ENCODE data around the gene CANT1. TPM values are rescaled to one million over a fixed set of nuclear protein-coding genes. Genes with fewer than 3 reads are reported as not detected.

CANT1 gene
- total RNA-seq, 3 donors from 2014 or later = 26.1 to 48.1 (median 41.0) TPM

DNA sequence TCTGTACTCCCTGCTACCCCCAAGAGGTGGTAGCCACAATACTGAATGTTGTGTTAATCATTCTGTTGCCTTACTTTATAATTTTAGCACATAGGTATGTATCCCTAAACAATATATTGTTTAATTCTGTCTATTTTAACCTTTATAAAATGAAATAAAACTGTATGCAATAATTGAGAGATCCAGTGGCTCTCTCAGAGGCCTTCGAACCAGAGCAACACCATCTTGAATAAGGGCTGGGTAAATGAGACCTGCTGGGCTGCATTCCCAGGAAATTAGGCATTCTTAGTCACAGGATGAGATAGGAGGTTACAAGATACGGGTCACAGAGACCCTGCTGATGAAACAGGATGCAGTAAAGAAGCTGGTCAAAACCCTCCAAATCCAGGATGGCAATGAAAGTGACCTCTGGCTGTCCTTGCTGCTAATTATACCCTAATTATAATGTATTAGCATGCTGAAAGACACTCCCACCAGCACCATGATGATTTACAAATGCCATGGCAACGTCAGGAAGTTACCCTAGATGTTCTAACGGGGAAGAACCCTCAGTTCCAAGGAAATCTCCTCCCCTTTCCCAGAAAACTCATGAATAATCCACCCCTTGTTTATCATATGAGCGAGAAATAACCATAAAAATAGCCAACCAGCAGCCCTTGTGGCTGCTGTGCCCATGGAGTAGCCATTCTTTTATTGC lies 2.0 kb upstream of the CANT1 start:
- no peak for DNase-seq (ENCODE audit: low spot score in 2 of 2)

DNA sequence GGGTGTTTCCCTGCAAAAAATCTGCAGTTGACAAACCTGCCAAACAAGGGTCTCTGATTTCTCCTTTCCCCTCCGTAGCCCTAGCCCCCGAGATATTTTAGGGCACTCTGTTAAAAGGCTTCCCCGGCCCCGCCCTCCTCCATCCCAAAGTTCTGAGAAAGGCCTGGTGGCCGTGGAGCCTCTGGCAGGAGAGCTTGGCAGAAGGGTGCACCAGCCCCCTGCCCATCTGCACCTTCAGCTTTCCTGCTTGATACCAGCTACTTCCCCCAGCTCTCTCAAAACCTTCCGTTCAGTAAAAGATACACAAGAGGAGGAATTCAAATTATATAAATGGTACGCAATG lies 711 bp upstream of the CANT1 start:
- intact Hi-C loops (cut with DNase I; ENCODE audit: low total_unique reads) = no loop called here
- Histone ChIP-seq H3K4me3 (peak overlapping the region; percentile 70 to 100 (median 97)), H3K36me3 (no peaks in the 10 kb centered on the region)

More for the DNA sequence above, 2.0 kb upstream of the CANT1 start:
- no peaks in the 10 kb centered on the region for H3K36me3 ChIP-seq
- H3K27ac ChIP-seq = no peak overlapping the region
- no peak overlapping the region for H3K4me3 ChIP-seq
- intact Hi-C loops (cut with DNase I; ENCODE audit: low total_unique reads) = no loop called here
- H3K27me3 ChIP-seq = no peaks in the 10 kb centered on the region
- no peaks in the 10 kb centered on the region for H3K9me3 ChIP-seq
- TF ChIP-seq POLR2AphosphoS5 (IDR thresholded peaks at IDR 0.05) (no peak), CTCF (IDR thresholded peaks at IDR 0.05) (no peak), POLR2A (IDR thresholded peaks at IDR 0.05) (no peak)
- peaks cover 6 to 14% of the 10 kb centered on the region in 2 donors for H3K4me1 ChIP-seq

DNA sequence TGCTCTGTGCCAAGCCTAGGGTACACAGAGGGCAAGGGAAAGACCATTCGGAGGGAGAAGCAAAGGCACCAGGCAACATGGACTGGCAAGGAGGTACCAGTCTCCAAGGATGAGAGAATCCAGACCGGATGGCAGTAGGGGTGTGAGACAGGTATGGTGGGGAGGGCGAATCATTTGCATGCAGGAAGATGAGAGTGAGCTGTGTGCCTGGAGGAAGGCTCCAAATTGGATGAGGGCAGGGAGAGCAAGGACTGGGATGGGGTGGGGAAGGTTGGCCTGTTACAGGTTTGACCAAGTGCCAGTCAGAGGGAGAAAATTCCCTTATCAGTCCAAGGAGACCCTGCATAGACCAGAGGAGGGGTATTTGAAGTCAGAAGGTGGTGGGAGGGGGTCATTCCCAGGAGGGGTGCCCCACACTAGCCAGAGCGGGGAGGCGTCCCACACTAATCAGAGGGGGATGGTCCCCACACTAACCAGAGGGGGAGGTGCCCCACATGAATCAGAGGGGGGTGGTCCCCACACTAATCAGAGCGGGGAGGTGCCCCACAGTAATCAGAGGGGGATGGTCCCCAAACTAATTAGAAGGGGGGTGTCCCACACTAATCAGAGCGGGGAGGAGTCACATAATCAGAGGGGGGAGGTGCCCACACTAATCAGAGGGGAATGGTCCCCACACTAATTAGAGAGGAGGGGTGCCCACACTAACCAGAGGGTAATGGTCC lies 737 bp downstream of the CANT1 start:
- H3K36me3 ChIP-seq = no peaks in the 10 kb centered on the region
- peak overlapping the region; percentile 96 to 100 for H3K27ac ChIP-seq
- H3K9me3 ChIP-seq = no peaks in the 10 kb centered on the region
- H3K4me3 ChIP-seq = peak overlapping the region; percentile 70 to 100 (median 97)
- no peaks in the 10 kb centered on the region for H3K27me3 ChIP-seq
- peak in 1 of 2 donors; percentile 27 for DNase-seq (ENCODE audit: low spot score in 2 of 2)
- intact Hi-C loops (cut with DNase I; ENCODE audit: low total_unique reads) = no loop called here
- peaks cover 17 to 21% of the 10 kb centered on the region in 2 donors for H3K4me1 ChIP-seq
- TF ChIP-seq CTCF (IDR thresholded peaks at IDR 0.05) (no peak), POLR2A (IDR thresholded peaks at IDR 0.05) (no peak), POLR2AphosphoS5 (IDR thresholded peaks at IDR 0.05) (no peak)

More for the DNA sequence above, 711 bp upstream of the CANT1 start:
- no peak for TF ChIP-seq POLR2AphosphoS5 (IDR thresholded peaks at IDR 0.05)
- no peak for TF ChIP-seq CTCF (IDR thresholded peaks at IDR 0.05)
- no peak for TF ChIP-seq POLR2A (IDR thresholded peaks at IDR 0.05)
- peak in 1 of 2 donors; percentile 50 for DNase-seq (ENCODE audit: low spot score in 2 of 2)
- Histone ChIP-seq H3K4me1 (peaks cover 17 to 21% of the 10 kb centered on the region in 2 donors), H3K27me3 (no peaks in the 10 kb centered on the region), H3K9me3 (no peaks in the 10 kb centered on the region), H3K27ac (peak overlapping the region; percentile 96 to 100)

DNA sequence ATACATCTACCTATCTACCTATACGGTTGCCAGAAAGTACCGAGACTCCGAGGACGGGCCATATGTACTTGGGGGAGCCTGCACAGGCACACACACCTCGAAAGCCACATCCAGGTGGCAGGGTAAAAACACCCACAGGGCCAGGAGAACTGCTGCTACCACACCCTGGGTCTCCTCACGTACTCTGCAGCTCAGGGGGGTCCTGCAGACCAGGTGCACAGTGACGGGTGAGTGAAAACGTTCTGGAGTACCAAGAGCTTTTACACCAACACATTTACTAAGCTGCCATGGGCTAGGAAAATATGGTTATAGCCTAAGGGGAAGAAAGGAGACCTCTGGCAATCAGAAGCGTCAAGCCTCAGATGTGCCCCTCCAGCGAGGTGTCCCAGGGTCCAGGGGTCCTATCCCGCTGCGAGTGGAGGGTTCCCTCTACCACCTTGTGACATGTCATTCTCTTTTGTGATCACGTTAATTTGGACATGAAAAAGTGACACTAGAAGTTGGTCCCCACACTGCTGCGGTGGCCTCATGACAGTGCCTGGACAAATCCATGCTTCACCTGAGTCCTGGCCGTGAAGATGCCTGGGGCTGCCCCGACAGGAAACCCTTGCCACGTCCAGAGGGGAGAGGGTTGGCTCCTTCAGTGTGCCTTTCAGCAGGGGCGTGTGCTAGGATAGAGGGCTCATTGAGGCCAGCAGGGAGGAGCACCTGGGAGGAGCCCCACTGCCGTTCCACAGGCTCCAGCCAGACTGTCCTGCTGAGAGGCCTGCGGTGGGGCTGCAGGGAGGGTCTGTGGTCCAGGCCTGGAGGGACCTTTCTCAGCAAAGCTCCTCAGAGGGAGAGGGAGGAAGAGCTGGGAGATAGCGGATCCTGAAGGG lies 1.8 kb downstream of the CANT1 start:
- no peaks in the 10 kb centered on the region for H3K36me3 ChIP-seq
- no peaks in the 10 kb centered on the region for H3K9me3 ChIP-seq
- intact Hi-C loops (cut with DNase I; ENCODE audit: low total_unique reads) = no loop called here
- H3K27me3 ChIP-seq = no peaks in the 10 kb centered on the region
- peaks cover 17 to 21% of the 10 kb centered on the region in 2 donors for H3K4me1 ChIP-seq
- DNase-seq (ENCODE audit: low spot score in 2 of 2) = peak in 1 of 2 donors; percentile 45
- TF ChIP-seq CTCF (IDR thresholded peaks at IDR 0.05) (no peak), POLR2A (IDR thresholded peaks at IDR 0.05) (no peak)
- H3K4me3 ChIP-seq = peak overlapping the region in 2 of 3 donors; percentile 97 to 100
- H3K27ac ChIP-seq = peak overlapping the region; percentile 48 to 96

All from breast epithelium (tissue), 4 donors.